ENCODE measurements around the gene OR6A2.

The OR6A2 gene

DNA sequence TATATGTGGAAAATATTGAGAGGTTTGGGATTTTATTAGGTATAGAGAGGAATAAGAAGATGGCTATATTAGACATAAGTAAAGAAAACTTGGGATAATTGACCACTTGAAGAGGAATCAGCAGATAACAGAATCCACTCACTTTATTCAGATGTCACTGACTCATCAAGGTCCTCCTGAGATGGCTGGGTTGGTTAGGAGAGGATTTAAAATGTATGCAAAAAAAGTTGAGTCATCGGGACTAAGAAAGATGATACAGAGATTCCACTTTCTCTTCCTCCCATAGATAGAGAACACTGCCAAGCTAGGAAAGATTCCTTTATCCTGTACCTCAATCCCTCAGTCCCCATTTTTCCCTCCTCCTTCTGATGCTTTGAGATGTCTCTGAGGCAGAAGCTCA is at the start of gene OR6A2:
OR6A2 (minus strand) TSS at position 288 of the 400 bp plus-strand sequence. CDS start 3,981 bp downstream, outside the sequence.
- no peak within 1 kb of the TSS for H3K4me3 ChIP-seq (replicated peaks in 1 of 2; ENCODE audit: low read depth in 2 of 2, low read length in 2 of 2)
- peak in 1 of 2 donors; percentile 33 for DNase-seq (ENCODE audit: low read depth in 2 of 2)
- TF ChIP-seq, protein P1, sequence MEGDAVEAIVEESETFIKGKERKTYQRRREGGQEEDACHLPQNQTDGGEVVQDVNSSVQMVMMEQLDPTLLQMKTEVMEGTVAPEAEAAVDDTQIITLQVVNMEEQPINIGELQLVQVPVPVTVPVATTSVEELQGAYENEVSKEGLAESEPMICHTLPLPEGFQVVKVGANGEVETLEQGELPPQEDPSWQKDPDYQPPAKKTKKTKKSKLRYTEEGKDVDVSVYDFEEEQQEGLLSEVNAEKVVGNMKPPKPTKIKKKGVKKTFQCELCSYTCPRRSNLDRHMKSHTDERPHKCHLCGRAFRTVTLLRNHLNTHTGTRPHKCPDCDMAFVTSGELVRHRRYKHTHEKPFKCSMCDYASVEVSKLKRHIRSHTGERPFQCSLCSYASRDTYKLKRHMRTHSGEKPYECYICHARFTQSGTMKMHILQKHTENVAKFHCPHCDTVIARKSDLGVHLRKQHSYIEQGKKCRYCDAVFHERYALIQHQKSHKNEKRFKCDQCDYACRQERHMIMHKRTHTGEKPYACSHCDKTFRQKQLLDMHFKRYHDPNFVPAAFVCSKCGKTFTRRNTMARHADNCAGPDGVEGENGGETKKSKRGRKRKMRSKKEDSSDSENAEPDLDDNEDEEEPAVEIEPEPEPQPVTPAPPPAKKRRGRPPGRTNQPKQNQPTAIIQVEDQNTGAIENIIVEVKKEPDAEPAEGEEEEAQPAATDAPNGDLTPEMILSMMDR (IDR thresholded peaks at IDR 0.05; ENCODE audit: low read depth, low read length): no peak

DNA sequence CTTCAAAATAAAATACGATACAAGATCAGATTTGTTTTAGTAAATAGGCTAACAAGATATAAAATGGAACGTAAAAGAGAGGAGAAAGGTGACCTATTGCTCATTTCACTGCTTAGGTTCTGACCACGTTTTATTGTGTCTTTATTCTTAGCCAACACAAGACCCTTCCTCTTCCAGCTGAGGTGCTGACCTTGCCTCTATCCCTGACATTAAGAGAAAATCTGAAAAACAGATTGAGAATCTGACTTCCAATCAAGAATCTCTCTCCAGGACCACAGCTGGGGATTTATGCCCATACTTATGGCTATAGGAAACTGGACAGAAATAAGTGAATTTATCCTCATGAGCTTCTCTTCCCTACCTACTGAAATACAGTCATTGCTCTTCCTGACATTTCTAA is 45.9 kb upstream of the OR6A2 start, which contains the start of gene OR10A5:
OR10A5 (plus strand) TSS at position 301 of the 400 bp plus-strand sequence; CDS start at position 301, 0 bp downstream.
- H3K4me3 ChIP-seq (replicated peaks in 1 of 2; ENCODE audit: low read depth in 2 of 2, low read length in 2 of 2): no peak within 1 kb of the TSS
- DNase-seq (ENCODE audit: low read depth in 2 of 2): no peak
- TF ChIP-seq, protein P1 (IDR thresholded peaks at IDR 0.05; ENCODE audit: low read depth, low read length): no peak

- TF ChIP-seq, protein P1 (IDR thresholded peaks at IDR 0.05; ENCODE audit: low read depth, low read length): no peak
- no peak overlapping the region for H3K4me3 ChIP-seq (replicated peaks in 1 of 2; ENCODE audit: low read depth in 2 of 2, low read length in 2 of 2)
- DNase-seq (ENCODE audit: low read depth in 2 of 2): no peak
Measured at GRCh38 chr11:6844356-6844755, 44.9 kb upstream of the OR6A2 start.

GRCh38 chr11:6843670-6844069 is 44.2 kb upstream of the OR6A2 start:
- TF ChIP-seq, protein P1 (IDR thresholded peaks at IDR 0.05; ENCODE audit: low read depth, low read length): no peak
- no peak for DNase-seq (ENCODE audit: low read depth in 2 of 2)
- no peak overlapping the region for H3K4me3 ChIP-seq (replicated peaks in 1 of 2; ENCODE audit: low read depth in 2 of 2, low read length in 2 of 2)

GRCh38 chr11:6841694-6842093 is 42.2 kb upstream of the OR6A2 start:
- H3K4me3 ChIP-seq (replicated peaks in 1 of 2; ENCODE audit: low read depth in 2 of 2, low read length in 2 of 2): no peak overlapping the region
- no peak for DNase-seq (ENCODE audit: low read depth in 2 of 2)
- TF ChIP-seq, protein P1 (IDR thresholded peaks at IDR 0.05; ENCODE audit: low read depth, low read length): no peak

DNA sequence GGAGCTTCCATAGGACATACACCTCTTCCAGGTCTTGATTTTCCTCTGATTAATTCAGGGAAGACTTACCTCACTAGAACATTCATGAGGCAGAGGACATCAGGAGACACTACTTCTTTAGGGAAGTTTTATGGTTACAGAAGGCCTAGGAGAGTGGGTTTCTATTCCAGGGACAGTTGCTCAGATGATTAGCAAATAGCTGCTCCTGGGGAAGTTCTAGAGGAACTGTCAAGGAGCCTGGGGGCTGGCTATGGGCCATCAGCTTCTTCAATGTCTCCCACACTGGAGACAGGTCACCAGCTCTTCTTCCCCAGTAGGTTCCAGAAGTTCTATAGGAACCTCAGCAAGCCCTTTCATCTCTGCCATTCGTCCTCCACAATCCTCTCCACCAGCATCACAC is 34.5 kb upstream of the OR6A2 start:
- no peak overlapping the region for H3K4me3 ChIP-seq (replicated peaks in 1 of 2; ENCODE audit: low read depth in 2 of 2, low read length in 2 of 2)
- no peak for DNase-seq (ENCODE audit: low read depth in 2 of 2)
- TF ChIP-seq, protein P1 (IDR thresholded peaks at IDR 0.05; ENCODE audit: low read depth, low read length): no peak

DNA sequence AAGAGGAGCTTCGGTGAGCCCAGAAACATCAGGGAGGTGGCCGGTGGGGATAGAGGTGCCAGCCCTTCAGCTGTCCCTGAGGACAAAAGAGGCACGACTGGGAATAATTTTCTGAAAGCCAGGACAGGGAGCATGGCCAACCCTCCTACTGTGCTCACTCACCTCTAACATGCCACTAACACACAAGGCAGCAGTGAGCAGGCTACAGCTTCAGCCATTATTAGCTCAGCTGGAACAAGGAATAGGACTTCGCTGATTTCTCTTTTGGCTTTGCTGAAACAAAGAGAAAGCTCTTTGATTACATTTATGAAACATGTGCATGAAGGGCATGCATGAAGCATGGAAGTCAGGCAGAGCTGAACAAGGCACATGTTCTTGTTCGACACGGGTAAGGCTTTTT is 33.9 kb upstream of the OR6A2 start:
- no peak overlapping the region for H3K4me3 ChIP-seq (replicated peaks in 1 of 2; ENCODE audit: low read depth in 2 of 2, low read length in 2 of 2)
- no peak for DNase-seq (ENCODE audit: low read depth in 2 of 2)
- TF ChIP-seq, protein P1 (IDR thresholded peaks at IDR 0.05; ENCODE audit: low read depth, low read length): no peak

All from cardiac fibroblast (primary cell).